NCI-H526 treated with DMSO at 0.1 percent for 48 hours (cell line): ENCODE data around the gene LOXHD1.

ENCODE experiments used
- DNase-seq: peaks from one replicate; lab custom pipeline; 2025; lab: John Stamatoyannopoulos, UW

LOXHD1 gene

DNA sequence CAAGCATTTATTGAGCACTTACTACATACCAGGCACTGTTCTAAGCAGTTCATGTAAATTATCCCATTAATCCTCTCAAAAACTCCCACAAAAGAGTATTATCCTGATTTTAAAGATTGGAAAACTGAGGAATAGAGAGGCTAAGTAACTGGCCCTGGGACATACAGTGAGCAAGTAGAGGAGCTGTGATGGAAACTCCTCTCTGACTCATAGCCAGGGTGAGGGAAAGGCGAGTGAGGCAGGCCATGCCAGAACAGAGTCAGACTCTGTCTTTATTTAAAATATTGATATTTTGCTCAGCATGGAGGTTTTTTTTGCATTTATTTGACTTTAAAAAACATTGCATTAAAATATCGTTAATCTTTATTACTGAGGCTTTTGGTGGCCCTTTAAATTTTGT is 208.0 kb downstream of the LOXHD1 start:
- DNase-seq, result no peak

DNA sequence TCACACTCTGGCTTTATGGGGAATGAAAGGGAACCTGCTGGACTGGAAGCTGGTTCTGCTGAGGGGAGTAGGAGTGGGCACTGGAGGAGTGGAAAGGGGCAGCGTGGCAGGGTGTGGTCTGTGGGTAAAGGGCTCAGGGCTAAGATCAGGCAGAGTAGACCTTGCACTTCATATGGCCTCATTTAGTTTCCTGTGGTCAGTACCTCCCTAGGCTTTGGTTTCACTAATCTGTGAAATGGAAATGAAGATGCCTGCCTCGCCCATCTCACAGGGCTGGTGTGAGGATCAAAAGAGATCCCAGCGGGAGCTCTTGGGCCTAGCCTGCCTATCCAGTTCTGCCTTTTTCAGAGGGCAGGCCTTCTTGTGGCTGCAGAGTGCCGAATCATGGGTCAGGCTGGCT is 208.7 kb downstream of the LOXHD1 start:
- no peak for DNase-seq

DNA sequence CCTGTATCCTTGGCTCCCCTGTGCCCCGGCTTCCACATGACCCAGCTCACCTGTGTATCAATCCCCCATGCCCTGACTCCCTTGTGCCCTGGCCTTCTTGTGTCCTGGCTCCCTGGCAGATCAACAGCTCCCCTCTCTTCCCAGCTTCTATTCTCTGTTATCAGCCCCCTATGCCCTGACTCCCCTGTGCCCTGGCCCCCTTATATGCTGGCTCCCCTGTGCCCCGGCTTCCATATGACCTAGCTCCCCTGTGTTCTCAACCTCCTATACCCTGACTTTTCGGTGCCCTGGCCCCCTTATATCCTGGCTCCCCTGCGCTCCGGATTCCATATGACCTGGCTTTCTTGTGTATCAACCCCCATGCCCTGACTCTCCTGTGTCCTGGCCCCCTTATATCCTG is 209.2 kb downstream of the LOXHD1 start:
- no peak for DNase-seq

DNA sequence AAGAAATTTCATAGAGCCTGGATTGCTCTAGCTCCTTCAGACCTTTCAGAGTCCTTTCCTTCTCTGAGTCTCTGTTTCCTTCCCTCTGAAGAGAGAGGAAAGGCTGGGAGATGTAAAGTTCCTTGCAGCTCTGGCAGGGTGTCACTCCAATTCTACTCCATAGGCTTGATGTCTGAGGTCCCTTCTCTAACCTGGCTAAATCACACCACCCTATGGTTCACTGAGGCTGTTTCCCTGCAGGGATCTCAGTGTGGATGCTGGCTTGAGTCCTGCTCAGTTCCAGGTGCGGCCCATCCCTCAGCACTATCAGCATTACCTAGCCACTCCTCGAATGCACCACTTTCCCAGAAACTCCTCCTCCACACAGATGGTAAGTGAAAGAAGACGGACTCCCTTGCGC is 209.7 kb downstream of the LOXHD1 start:
- DNase-seq, result no peak

DNA sequence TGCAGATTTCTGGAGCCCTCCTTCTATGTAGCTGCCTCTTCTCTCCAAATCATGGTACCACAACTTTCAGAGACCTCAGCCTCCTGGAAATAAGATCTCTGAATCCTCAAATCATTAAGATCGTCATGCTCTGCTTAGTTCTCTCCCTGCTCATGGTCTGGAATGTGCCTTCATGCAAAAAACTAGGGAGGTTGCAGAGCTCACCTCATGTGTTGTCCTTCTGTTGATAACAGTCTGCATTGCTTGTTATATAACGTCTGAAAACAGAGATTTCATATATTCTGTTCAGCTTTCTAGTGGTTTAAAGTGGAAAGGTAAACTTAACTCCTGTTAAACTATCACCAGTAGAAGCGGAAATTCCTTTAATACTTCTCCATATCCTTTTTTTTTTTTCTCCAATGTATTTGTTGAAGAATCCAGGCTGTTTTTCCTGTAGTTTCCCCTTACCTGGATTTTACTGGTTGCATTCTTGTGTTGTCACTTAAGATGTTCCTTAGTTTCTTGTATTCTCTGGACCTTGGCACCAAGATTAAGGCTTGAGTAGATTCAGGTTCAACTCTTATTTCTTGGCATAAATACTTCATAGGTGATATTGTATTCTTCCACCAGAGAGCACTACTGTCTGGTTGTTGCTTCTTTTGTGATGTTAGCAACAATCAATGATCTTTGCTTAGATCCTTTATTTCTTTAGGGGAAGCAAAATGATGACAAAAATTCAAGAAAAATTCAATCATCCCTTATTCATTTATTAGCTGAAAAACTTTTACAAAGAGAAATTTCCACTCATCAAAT is 211.3 kb downstream of the LOXHD1 start:
- DNase-seq, result no peak

DNA sequence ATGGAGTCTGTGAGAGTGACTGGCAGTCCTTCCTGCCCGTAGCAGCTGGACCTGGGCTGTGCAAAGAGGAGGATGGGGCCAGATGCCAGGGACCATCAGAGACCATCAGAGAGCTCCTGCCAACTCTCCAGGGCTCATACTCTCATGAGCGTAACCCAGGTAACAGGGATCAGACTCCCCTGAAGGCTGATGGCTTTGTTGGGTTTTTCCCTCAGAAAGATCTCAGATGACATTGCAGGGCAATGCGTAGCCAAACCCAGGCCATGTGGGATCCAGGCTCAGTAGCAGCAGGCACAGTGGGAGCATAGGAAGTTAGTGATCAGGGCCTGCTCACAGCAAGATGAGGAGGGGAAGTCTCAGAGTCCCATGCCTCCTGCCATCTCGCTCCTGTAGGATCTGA is 218.0 kb downstream of the LOXHD1 start:
- no peak for DNase-seq

DNA sequence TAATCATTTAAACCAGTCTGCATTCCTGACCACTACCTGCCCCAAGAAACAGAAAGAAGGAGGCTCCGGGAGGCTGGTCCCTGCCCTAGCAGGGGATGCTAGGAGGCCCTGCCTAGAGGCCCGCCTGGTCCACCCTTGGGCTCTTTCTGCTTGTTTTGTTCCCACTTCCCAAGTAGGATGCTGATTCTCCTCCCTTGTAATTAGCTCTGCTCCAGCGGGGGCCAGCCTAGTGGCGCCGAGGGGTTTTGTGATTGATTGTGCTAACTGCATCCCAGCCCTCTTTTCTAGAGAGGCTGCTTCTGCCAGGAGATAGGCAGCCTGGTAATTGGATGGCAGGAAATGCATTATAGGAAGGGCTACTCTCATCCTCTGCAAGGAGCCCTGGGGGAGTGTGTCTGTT is 220.0 kb downstream of the LOXHD1 start:
- DNase-seq, result no peak

DNA sequence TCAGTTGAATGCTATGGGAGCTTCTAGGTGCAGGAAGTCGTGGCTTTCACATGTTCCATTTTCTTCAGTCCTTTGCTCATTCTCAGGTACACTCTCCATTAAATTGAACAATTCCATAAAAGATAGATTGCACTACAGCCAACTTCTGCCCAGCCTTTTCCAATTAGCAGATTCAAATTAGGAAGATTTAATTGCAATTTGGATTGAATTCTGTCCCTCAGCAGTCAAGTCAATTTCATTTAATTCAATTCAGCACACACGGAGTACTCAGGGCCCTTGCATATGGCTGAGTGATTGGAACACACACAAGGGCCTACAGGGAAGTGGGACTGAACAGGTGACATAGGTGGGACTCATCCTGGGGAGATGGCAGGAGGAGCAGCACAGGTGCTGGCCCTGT is 220.4 kb downstream of the LOXHD1 start:
- DNase-seq, result no peak

DNA sequence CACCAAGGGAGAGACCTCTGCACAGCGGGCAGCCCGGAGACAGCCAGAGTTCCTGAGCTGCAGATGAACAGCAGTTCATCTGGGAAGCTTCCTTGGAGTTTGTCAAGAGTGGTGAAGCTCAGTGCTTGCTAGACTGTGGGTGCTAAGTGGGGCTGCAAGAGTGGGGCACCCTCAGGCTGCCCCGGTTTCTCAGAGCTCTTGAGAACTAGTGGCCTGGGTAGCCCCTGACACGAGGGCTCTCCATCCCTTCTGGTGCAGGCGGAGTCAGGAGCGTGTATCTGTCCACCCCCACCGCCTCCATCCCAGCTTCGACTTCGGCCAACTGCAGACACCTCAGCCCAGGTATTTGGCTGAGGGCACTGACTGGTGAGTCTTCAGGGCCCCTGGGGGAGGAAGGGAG is 222.0 kb downstream of the LOXHD1 start:
- no peak for DNase-seq

DNA sequence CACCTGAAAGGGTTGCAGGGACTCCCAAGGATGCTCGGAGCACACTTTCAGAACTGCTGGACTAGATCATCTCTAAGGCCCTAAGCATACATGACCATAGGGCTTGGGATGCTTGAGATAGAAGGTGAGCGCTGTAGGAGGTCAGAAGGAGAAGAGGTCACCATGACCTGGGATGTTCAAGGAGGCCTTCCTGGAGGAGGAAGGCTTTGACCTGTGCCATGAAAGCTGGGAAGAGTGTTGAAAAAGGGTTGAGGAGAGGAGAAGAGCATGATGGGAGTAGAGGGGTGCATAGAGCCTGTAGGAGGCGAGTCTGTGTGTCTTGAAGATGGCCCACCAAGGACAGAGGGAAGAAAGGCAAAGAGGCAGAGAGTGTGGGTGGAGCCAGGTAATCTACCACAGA is 222.4 kb downstream of the LOXHD1 start:
- DNase-seq, result no peak

DNA sequence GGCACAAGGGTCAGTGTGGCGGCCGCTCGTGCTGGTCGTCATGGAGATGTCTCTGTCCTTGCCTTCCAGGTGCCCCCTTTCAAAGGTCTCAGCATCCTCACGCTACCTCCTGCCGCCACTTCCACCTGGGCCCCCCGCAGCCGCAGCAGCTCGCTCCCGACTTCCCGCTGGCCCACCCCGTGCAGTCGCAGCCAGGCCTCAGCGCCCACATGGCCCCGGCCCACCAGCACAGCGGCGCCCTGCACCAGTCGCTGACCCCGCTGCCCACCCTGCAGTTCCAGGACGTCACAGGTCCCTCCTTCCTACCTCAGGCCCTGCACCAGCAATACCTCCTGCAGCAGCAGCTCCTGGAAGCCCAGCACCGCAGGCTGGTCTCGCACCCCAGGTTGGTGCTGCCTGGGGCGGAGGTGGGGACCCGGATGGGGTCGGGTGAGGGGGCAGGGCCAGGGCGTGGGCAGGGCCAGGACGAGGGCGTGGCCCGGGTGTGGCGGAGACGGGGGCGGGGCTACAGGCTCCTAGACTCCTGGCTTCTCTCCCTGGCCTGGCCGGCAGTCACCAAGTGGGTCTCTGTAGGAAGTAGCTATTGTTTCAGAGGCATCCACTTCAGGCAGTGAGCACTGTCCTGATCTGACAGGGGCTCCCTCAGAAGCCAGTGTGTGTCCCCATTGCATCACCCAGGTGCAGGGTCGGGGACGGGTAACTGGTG is 223.7 kb downstream of the LOXHD1 start:
- DNase-seq, result no peak

DNA sequence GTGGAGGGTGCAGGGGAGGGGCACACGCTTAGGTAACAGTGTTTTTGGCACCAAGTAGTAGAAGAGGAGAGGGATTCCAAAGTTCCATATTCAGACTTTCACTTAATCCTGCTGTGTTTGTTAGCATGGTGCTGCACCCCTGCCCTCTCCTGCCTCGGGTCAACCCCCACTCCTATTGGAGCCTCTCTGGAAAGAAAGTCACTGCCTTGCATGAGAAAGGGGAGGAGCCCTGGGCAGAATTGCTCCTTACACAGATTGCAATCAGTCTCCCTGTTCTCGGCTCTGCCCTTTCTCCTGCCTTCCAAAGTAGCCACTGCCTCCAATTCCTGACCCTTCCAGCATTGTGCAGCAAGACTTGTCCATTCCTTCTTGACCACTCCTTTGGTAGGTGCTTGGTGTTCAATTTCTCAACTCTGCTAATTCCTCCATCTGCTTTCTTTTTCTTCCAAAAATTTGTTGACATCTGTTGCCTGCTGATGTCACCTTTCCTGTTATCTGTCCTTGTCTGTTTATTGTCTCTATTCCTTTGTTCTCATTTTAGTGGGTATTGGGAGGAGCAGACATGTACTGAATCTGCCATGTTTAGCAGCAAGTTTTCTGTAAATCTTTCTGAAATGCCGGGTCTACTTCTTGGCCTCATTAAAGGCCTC is 225.4 kb downstream of the LOXHD1 start:
- DNase-seq, result no peak

DNA sequence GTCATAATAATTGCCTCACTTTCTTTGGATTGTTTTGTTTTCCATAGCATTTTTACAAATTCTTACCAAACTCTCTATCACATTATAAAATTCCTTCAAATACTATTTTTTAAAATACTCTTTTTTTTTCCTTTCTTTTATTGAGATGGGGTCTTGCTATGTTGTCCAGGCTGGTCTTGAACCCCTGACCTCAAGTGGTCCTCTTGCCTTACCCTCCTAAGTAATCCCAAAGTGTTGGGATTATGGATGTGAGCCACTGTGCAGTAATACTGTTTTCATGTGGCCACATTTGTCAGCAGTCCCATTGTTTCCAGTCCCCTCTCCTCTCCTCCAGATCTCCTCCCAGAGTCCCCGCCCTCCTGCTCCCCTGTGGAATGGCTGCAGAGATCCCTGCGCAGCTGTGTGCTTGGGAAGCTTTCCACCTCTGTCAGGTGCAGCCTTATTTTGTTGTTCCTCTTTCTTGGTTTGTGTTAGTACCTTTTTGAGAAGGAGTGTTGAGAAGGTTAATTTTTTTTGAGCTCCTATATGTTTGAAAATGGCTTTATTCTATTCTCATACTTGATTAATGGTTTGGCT is 227.3 kb downstream of the LOXHD1 start:
- DNase-seq, result no peak

DNA sequence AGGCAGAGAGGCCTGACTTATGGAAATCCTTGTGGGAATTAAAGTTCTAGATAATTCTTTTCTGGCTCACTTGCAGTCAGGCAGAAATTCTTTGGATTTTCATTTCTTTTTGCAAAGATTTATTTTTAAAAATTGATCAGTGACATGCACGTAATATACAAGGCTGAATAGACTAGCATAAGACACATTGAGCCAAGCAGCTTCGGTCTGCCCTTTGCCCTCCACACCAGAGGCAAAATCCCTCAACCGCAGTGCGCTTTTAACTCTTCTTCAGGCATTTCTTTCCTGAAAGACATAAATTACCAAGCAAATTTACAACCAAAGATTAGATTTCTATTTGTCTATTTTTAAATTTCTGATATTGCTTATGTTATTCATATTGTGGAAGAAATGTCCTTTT is 227.9 kb downstream of the LOXHD1 start:
- no peak for DNase-seq

DNA sequence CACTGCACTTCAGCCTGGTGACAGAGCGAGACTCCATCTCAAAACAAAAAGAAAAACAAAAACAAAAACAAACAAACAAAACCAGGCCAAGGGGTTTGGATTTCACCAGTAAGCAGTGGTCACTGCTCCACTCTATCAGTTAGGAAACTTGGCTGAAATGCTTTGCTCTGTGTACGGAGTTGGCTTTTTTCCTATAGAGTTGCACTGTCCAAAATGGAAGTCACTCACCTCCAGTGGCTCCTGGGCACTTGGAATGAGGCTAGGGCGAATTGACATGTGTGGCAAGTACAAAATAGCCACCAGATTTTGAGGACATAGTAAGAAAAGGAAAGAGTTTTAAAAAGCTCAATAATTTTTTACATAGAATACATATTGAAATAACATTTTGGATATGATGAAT is 228.7 kb downstream of the LOXHD1 start:
- no peak for DNase-seq

DNA sequence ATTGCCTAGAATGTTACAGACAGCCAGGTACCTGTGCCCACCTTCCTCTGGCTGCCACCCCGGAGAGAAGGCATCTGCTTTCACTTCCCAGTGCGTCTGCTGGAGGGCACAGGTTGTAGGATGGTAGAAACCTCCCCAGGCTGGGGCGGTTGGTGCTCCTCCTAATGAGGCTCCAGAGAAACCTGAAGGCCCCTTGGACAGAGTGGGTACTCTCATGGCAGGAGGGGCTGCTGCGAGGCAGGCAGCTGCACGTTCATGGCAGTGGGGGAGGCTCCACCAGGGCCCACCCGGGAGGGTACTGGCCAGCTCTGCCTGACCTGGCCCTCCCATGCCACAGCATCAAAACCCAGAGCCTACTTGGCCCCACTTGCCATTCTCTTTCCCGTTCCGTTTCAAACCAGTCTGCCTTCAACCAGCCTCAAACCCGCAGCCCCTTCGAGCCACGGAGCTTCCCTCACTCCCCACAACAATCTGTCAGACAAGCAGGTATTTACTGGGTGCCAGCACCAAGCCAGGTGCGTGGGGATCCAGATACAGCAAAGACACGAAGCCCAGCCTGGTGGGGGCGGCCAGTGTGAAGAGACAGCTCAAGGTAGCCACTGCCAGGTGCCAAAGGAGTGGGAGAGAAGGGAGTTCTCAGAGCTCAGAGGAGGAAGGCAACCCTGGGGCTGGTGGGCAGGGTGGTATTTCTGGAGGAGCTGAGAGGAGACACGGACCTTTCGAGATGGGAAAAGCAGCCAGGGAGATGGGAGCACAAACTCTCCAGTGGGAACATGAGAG is 229.6 kb downstream of the LOXHD1 start:
- DNase-seq, result no peak
